AG09309 (cell line): Measurements from ENCODE around the gene P2RX1.

Experiments used
- DNase-seq: peaks from one replicate; pipeline ENCODE4 v3.0.0-alpha.2; 2010; ENCODE audit warnings: low read depth
- H3K4me3 ChIP-seq: 2 replicates; pipeline ENCODE4 v1.5.1; 2011; ENCODE audit warnings: mild to moderate bottlenecking, low read depth, low read length, moderate library complexity; ENCODE audit not compliant: control insufficient read depth
- TF ChIP-seq, protein P1 (sequence below): IDR thresholded peaks from 2 replicates; pipeline ENCODE4 v1.5.1; 2011; ENCODE audit warnings: mild to moderate bottlenecking, low read depth, low read length, inconsistent platforms; ENCODE audit not compliant: insufficient read depth, control insufficient read depth; ENCODE audit errors: missing control alignments

P2RX1 gene

DNA sequence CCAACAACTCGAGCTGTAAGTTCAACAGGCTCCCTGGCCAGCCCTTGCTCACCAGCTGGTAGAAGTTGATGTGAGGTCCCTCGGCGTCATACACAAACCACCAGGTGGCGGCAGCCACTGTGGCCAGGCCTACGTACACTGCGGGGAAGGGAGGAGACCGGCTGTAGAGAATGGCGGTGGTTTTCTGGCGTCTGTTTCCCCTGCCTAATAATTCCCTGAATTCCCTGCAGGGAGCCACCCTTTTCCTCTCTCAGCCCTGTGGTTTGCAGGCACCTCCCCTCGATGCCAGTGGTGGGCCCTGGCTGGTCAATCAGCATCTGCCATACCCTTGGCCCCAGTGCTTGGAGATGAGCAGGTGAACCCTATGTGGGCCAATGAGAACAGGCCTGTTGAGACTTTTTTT, 18.9 kb upstream of the P2RX1 start:
- H3K4me3 ChIP-seq: no peak overlapping the region
- DNase-seq: no peak
- TF ChIP-seq, protein P1, sequence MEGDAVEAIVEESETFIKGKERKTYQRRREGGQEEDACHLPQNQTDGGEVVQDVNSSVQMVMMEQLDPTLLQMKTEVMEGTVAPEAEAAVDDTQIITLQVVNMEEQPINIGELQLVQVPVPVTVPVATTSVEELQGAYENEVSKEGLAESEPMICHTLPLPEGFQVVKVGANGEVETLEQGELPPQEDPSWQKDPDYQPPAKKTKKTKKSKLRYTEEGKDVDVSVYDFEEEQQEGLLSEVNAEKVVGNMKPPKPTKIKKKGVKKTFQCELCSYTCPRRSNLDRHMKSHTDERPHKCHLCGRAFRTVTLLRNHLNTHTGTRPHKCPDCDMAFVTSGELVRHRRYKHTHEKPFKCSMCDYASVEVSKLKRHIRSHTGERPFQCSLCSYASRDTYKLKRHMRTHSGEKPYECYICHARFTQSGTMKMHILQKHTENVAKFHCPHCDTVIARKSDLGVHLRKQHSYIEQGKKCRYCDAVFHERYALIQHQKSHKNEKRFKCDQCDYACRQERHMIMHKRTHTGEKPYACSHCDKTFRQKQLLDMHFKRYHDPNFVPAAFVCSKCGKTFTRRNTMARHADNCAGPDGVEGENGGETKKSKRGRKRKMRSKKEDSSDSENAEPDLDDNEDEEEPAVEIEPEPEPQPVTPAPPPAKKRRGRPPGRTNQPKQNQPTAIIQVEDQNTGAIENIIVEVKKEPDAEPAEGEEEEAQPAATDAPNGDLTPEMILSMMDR: peak; percentile 53

DNA sequence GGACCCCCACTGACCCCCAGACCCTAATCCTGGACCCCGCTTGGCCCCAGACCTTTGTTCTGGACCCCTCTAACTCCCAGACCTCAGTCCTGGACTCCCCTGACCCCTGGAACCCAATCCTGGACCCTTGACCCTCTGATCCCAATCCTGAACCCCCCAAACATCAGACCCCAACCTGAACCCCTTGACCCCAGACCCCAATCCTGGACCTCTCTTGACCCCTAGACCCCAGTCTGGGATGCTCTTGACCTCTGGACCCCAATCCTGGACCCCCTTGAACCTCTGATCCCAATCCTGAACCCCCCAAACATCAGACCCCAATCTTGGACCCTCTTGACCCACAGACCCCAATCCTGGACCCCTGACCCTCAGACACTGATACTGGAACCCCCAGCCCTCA, 13.5 kb upstream of the P2RX1 start:
- TF ChIP-seq, protein P1: no peak
- DNase-seq: no peak
- no peak overlapping the region for H3K4me3 ChIP-seq

DNA sequence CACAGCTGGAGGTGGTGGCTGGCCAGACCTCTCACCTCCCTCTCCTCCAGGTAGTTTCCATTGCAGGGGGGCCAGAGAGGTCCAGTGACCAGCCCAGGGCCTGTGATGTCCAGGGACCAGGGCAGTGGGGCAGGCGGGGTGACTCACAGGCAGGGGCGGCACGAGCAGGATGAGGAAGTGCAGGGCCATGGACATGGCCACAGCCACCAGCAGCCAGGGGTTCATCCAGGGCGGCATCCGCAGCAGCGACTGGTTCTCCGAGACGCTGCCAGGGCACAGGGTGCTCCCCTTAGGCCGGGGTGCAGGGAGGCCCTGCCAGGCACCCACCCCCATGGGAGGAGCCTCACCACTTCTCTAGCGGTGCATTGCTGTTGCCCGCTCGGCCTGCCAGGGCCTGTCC, 12.9 kb upstream of the P2RX1 start:
- no peak for DNase-seq
- TF ChIP-seq, protein P1: no peak
- no peak overlapping the region for H3K4me3 ChIP-seq

DNA sequence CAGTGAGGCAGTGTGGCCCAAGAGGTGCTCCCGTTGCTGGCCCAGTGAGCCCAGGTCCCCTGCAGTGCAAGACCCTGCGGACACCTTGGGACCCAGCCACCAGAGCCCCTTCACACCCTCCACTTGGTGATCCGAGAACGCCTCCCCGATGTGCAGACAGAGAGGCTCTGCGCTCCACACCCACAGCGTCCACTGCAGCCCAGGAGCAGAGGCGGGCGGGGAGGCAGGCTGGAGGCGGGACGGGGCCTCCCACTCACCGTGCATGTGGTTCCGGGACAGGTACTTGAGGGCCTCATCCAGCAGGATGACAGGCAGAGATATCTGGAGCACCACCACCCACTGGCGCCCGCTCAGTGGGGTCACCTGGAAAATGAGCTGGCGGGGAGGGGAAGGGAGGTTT, 12.1 kb upstream of the P2RX1 start:
- TF ChIP-seq, protein P1: no peak
- DNase-seq: no peak

DNA sequence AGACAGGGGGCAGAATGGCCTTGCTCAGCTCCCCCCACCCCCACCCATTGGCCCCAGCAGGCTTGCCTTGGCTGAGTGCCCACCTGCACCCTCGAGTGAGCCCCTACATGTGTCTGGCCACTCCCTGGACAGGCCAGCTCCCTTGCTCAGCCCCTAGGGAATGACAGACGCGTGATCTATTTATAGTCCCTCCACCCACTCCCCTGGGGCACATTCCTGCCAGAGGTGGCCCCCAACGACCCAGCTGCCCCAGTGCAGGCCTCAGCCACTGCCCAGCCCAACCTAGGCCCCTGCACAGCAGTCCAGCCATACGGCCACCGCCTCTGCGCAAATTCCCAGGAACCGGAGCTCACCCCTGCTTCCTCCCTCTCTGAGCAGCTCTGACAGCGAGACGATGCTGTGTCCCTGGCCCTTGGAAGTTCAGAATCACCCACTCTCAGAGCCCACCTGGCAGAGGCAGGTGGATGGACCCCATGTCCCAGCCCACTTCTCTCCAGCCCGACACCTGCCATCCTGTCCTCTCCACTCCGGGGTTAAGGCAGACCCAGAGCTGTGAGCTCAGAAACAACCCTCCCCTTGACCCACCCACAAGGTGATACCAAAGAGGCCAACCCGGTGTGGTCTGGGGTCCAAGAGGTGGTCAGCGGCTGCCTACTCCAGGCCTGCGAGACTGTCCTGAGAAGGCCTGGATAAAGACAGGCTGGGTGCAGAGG, 11.5 kb upstream of the P2RX1 start:
- no peak overlapping the region for H3K4me3 ChIP-seq
- DNase-seq: no peak
- TF ChIP-seq, protein P1: no peak

More for the DNA sequence above, 12.1 kb upstream of the P2RX1 start:
- H3K4me3 ChIP-seq: no peak overlapping the region

DNA sequence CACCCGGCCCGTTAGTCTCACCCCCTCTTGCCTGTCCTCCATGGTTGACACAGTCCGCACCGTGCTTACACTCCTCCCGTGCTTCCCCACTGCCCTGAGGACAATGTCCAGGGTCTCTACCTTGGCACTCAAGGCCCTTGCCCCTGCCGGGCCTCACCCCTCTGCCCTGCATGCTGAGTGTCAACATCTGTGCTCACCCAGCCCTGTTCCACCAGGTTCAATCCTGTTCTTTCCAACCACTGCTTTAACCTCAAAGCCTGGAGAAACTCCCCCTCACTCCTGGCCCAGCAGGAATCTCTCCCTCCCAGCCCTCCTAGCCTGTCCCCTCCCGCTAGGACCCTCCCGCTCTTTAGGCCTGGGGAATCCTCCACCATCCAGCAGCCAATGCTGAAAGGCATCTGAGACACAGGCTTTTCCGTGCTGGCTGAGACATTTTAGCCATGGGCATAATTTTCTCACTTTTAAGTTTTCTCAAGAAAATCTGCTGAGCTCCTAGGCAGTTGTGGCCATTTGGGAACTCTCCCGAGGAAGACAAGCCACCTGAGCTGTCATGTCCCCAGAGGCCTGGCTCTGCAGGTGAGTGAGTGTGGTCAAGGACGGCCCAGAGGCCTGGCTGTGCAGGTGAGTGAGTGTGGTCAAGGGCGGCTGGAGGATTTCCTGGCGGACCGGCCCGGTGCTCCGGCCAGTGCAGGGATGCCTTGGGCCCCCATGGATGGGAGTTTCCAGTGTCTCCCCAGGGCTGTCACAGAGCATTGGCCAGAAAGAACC, 10.8 kb upstream of the P2RX1 start:
- H3K4me3 ChIP-seq: no peak overlapping the region
- TF ChIP-seq, protein P1: no peak
- no peak for DNase-seq
